ENCODE data around the gene MINDY1.

Gene MINDY1, protein sequence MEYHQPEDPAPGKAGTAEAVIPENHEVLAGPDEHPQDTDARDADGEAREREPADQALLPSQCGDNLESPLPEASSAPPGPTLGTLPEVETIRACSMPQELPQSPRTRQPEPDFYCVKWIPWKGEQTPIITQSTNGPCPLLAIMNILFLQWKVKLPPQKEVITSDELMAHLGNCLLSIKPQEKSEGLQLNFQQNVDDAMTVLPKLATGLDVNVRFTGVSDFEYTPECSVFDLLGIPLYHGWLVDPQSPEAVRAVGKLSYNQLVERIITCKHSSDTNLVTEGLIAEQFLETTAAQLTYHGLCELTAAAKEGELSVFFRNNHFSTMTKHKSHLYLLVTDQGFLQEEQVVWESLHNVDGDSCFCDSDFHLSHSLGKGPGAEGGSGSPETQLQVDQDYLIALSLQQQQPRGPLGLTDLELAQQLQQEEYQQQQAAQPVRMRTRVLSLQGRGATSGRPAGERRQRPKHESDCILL

GRCh38 chr1:151006327-151007052, at the start of gene MINDY1:
Gene MINDY1 (minus strand): TSS chr1:151006902. CDS start chr1:151002617, 4,285 bp downstream.
- no peaks in the 10 kb centered on the region for H3K9me3 ChIP-seq (ENCODE audit: control insufficient read depth, insufficient read depth, low read length)
- H3K27ac ChIP-seq (ENCODE audit: low read depth, low read length), result peak within 1 kb of the TSS; percentile 88
- H3K36me3 ChIP-seq (ENCODE audit: control insufficient read depth, insufficient read depth, low read length), result no peaks in the 10 kb centered on the region; the same call in 1 of the 2 replicates
- H3K4me3 ChIP-seq (ENCODE audit: low read depth, low read length), result peak within 1 kb of the TSS; percentile 57
- peaks cover 22% of the 10 kb centered on the region for H3K4me1 ChIP-seq (ENCODE audit: control insufficient read depth, insufficient read depth, low read length)
- no peaks in the 10 kb centered on the region for H3K27me3 ChIP-seq (ENCODE audit: control insufficient read depth, insufficient read depth, low read length)
- H3K9ac ChIP-seq (ENCODE audit: low read depth, low read length), result peak within 1 kb of the TSS; percentile 45

GRCh38 chr1:151056149-151056548, 49.4 kb upstream of the MINDY1 start:
- Histone ChIP-seq H3K9me3 (ENCODE audit: control insufficient read depth, insufficient read depth, low read length) (no peaks in the 10 kb centered on the region), H3K4me3 (ENCODE audit: low read depth, low read length) (no peak overlapping the region), H3K4me1 (ENCODE audit: control insufficient read depth, insufficient read depth, low read length) (peaks cover 13% of the 10 kb centered on the region), H3K27ac (ENCODE audit: low read depth, low read length) (no peak overlapping the region), H3K9ac (ENCODE audit: low read depth, low read length) (no peak overlapping the region; the same call in 1 of the 2 replicates), H3K36me3 (ENCODE audit: control insufficient read depth, insufficient read depth, low read length) (peaks cover 57% of the 10 kb centered on the region), H3K27me3 (ENCODE audit: control insufficient read depth, insufficient read depth, low read length) (no peaks in the 10 kb centered on the region)

DNA sequence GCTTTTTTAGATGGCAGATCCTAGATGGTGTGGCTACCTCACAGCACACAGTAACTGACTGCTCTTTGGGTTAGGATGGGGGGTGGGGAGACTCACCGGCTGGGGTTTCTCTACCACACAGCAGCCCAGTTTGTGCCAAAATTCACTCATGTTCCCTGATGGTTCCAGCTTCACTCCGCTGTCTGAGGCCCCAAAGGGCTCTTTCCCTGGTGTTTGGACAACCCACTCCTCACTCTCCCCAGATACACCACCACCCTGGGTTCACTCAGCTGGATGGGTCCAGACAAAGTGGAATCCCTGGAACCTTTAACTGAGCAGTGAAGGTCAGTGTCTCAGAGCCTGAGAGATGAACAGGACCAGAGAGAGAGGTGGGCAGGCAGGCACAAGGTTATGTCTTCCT, 48.9 kb upstream of the MINDY1 start:
- no peaks in the 10 kb centered on the region for H3K9me3 ChIP-seq (ENCODE audit: control insufficient read depth, insufficient read depth, low read length)
- no peak overlapping the region for H3K4me3 ChIP-seq (ENCODE audit: low read depth, low read length)
- no peak overlapping the region for H3K9ac ChIP-seq (ENCODE audit: low read depth, low read length)
- no peak overlapping the region for H3K27ac ChIP-seq (ENCODE audit: low read depth, low read length)
- no peaks in the 10 kb centered on the region for H3K27me3 ChIP-seq (ENCODE audit: control insufficient read depth, insufficient read depth, low read length)
- H3K4me1 ChIP-seq (ENCODE audit: control insufficient read depth, insufficient read depth, low read length), result peaks cover 13% of the 10 kb centered on the region
- peaks cover 62% of the 10 kb centered on the region for H3K36me3 ChIP-seq (ENCODE audit: control insufficient read depth, insufficient read depth, low read length)

DNA sequence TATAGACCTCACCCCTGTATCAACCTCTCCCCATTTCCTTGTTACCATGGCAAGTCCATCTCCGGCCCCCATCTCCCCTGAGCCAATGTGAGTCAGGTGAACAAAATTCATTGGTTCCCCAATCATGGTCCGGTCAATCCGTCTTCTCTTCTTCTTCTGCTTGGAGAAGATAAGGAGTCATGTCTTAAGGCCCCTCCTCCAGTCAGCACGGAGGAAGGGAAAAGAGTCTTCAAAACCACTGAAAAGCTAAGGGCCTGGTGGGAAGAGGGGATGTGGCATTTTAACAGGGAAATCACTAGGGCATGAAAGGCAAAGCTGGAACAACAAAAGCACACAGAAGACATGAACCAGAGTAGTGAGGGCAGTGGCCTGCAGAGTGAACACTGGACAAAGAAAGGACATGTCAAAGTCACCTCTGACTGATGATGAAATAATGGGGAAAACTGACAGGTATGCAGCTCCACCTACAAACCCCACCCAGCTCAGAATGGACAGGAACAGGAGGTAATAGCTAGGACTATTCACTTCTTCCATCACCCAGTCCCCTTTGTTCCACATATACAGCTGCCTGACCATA, 48.4 kb upstream of the MINDY1 start:
- peaks cover 13% of the 10 kb centered on the region for H3K4me1 ChIP-seq (ENCODE audit: control insufficient read depth, insufficient read depth, low read length)
- no peaks in the 10 kb centered on the region for H3K27me3 ChIP-seq (ENCODE audit: control insufficient read depth, insufficient read depth, low read length)
- no peaks in the 10 kb centered on the region for H3K9me3 ChIP-seq (ENCODE audit: control insufficient read depth, insufficient read depth, low read length)
- no peak overlapping the region for H3K27ac ChIP-seq (ENCODE audit: low read depth, low read length)
- no peak overlapping the region for H3K9ac ChIP-seq (ENCODE audit: low read depth, low read length)
- H3K4me3 ChIP-seq (ENCODE audit: low read depth, low read length), result no peak overlapping the region
- H3K36me3 ChIP-seq (ENCODE audit: control insufficient read depth, insufficient read depth, low read length), result peaks cover 68% of the 10 kb centered on the region

- no peaks in the 10 kb centered on the region for H3K27me3 ChIP-seq (ENCODE audit: control insufficient read depth, insufficient read depth, low read length)
- H3K27ac ChIP-seq (ENCODE audit: low read depth, low read length), result no peak overlapping the region
- H3K9ac ChIP-seq (ENCODE audit: low read depth, low read length), result no peak overlapping the region
- H3K9me3 ChIP-seq (ENCODE audit: control insufficient read depth, insufficient read depth, low read length), result no peaks in the 10 kb centered on the region
- no peak overlapping the region for H3K4me3 ChIP-seq (ENCODE audit: low read depth, low read length)
- peaks cover 64% of the 10 kb centered on the region for H3K36me3 ChIP-seq (ENCODE audit: control insufficient read depth, insufficient read depth, low read length)
- peaks cover 1% of the 10 kb centered on the region; the same call in 1 of the 2 replicates for H3K4me1 ChIP-seq (ENCODE audit: control insufficient read depth, insufficient read depth, low read length)
Observed at GRCh38 chr1:151051356-151052009, 44.8 kb upstream of the MINDY1 start.

DNA sequence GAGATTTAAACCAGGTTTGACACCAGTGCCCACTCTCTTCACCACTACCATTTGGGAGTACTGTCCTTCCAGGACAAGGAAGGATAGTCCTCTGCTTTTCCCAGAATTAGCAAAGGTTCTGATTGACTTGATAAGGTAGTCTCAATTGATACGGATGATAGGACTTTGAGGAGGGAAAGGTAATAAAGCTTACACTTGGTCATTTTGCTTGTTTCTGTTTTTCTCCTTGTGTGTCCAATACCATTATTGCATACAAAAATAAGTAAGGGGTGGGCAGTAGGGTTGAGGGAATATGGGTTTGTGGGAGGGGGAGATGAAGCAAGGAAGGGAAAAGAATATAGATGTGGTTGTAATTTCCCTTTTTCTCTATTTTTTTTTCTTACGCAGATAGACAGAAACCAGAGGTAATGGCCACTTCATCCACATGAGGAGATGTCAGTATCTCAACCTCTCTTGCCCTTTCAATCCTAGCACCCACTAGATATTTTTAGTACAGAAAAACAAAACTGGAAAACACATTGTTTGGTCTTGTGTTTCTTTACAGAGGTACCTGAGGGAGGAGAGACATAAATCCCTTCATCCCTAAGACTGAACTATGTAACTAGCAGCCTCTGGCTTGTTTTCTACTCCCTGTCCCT, 43.5 kb upstream of the MINDY1 start:
- Histone ChIP-seq H3K4me1 (ENCODE audit: control insufficient read depth, insufficient read depth, low read length) (no peaks in the 10 kb centered on the region; the same call in 1 of the 2 replicates), H3K9ac (ENCODE audit: low read depth, low read length) (no peak overlapping the region), H3K27ac (ENCODE audit: low read depth, low read length) (no peak overlapping the region), H3K4me3 (ENCODE audit: low read depth, low read length) (no peak overlapping the region), H3K36me3 (ENCODE audit: control insufficient read depth, insufficient read depth, low read length) (peaks cover 51% of the 10 kb centered on the region), H3K27me3 (ENCODE audit: control insufficient read depth, insufficient read depth, low read length) (no peaks in the 10 kb centered on the region), H3K9me3 (ENCODE audit: control insufficient read depth, insufficient read depth, low read length) (no peaks in the 10 kb centered on the region)

- H3K27me3 ChIP-seq (ENCODE audit: control insufficient read depth, insufficient read depth, low read length), result no peaks in the 10 kb centered on the region
- H3K4me1 ChIP-seq (ENCODE audit: control insufficient read depth, insufficient read depth, low read length), result no peaks in the 10 kb centered on the region; the same call in 1 of the 2 replicates
- no peak overlapping the region for H3K27ac ChIP-seq (ENCODE audit: low read depth, low read length)
- peaks cover 44% of the 10 kb centered on the region for H3K36me3 ChIP-seq (ENCODE audit: control insufficient read depth, insufficient read depth, low read length)
- no peak overlapping the region for H3K9ac ChIP-seq (ENCODE audit: low read depth, low read length)
- no peak overlapping the region for H3K4me3 ChIP-seq (ENCODE audit: low read depth, low read length)
- H3K9me3 ChIP-seq (ENCODE audit: control insufficient read depth, insufficient read depth, low read length), result no peaks in the 10 kb centered on the region
Observed at GRCh38 chr1:151049458-151049857, 42.8 kb upstream of the MINDY1 start.

DNA sequence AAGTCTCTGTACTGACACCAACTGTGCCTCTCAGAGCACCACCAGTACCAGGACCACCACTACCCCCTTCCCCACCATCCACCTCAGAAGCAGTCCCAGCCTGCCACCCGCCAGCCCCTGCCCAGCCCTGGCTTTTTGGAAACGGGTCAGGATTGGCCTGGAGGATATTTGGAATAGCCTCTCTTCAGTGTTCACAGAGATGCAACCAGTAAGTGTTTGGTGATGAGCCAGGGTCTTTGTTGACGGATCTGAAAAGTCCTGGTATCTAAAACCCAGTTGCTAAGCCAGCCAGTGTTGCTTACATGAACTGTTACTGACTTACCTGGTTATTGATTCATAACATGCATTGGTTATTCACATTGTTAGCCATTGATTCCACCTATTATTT, 41.9 kb upstream of the MINDY1 start:
- peaks cover 36% of the 10 kb centered on the region for H3K36me3 ChIP-seq (ENCODE audit: control insufficient read depth, insufficient read depth, low read length)
- H3K9ac ChIP-seq (ENCODE audit: low read depth, low read length), result no peak overlapping the region
- H3K27ac ChIP-seq (ENCODE audit: low read depth, low read length), result no peak overlapping the region
- no peaks in the 10 kb centered on the region for H3K9me3 ChIP-seq (ENCODE audit: control insufficient read depth, insufficient read depth, low read length)
- H3K27me3 ChIP-seq (ENCODE audit: control insufficient read depth, insufficient read depth, low read length), result no peaks in the 10 kb centered on the region
- H3K4me1 ChIP-seq (ENCODE audit: control insufficient read depth, insufficient read depth, low read length), result no peaks in the 10 kb centered on the region; the same call in 1 of the 2 replicates
- H3K4me3 ChIP-seq (ENCODE audit: low read depth, low read length), result peak overlapping the region; percentile 86

DNA sequence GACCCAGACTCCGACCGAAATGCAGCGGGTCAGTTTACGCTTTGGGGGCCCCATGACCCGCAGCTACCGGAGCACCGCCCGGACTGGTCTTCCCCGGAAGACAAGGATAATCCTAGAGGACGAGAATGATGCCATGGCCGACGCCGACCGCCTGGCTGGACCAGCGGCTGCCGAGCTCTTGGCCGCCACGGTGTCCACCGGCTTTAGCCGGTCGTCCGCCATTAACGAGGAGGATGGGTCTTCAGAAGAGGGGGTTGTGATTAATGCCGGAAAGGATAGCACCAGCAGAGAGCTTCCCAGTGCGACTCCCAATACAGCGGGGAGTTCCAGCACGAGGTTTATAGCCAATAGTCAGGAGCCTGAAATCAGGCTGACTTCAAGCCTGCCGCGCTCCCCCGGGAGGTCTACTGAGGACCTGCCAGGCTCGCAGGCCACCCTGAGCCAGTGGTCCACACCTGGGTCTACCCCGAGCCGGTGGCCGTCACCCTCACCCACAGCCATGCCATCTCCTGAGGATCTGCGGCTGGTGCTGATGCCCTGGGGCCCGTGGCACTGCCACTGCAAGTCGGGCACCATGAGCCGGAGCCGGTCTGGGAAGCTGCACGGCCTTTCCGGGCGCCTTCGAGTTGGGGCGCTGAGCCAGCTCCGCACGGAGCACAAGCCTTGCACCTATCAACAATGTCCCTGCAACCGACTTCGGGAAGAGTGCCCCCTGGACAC, 41.4 kb upstream of the MINDY1 start:
- no peaks in the 10 kb centered on the region; the same call in 1 of the 2 replicates for H3K4me1 ChIP-seq (ENCODE audit: control insufficient read depth, insufficient read depth, low read length)
- peak overlapping the region; percentile 86 for H3K4me3 ChIP-seq (ENCODE audit: low read depth, low read length)
- peak overlapping the region; percentile 87 for H3K27ac ChIP-seq (ENCODE audit: low read depth, low read length)
- no peaks in the 10 kb centered on the region for H3K9me3 ChIP-seq (ENCODE audit: control insufficient read depth, insufficient read depth, low read length)
- H3K27me3 ChIP-seq (ENCODE audit: control insufficient read depth, insufficient read depth, low read length), result no peaks in the 10 kb centered on the region
- peaks cover 30% of the 10 kb centered on the region for H3K36me3 ChIP-seq (ENCODE audit: control insufficient read depth, insufficient read depth, low read length)
- peak overlapping the region; percentile 92 for H3K9ac ChIP-seq (ENCODE audit: low read depth, low read length)

DNA sequence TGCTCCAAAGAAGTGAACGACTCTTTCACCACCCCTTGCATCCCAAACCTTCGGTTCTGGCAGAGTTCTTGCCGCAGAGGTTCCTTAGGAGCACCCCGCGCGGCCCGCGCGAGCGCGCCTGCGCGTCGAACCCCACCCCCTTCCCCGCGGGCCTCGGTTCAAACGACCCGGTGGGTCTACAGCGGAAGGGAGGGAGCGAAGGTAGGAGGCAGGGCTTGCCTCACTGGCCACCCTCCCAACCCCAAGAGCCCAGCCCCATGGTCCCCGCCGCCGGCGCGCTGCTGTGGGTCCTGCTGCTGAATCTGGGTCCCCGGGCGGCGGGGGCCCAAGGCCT, 40.9 kb upstream of the MINDY1 start, which contains the start of gene C1orf56:
Gene C1orf56, plus strand, starts transcription at position 161 of the 334 bp plus-strand sequence. Its CDS starts 97 bp downstream, at position 258.
- H3K27me3 ChIP-seq (ENCODE audit: control insufficient read depth, insufficient read depth, low read length), result no peaks in the 10 kb centered on the region
- H3K27ac ChIP-seq (ENCODE audit: low read depth, low read length), result peak within 1 kb of the TSS; percentile 87

More for the DNA sequence above, 40.9 kb upstream of the MINDY1 start, which contains the start of gene C1orf56:
- no peaks in the 10 kb centered on the region for H3K9me3 ChIP-seq (ENCODE audit: control insufficient read depth, insufficient read depth, low read length)
- peak within 1 kb of the TSS; percentile 92 for H3K9ac ChIP-seq (ENCODE audit: low read depth, low read length)
- peaks cover 25% of the 10 kb centered on the region for H3K36me3 ChIP-seq (ENCODE audit: control insufficient read depth, insufficient read depth, low read length)
- peak within 1 kb of the TSS; percentile 86 for H3K4me3 ChIP-seq (ENCODE audit: low read depth, low read length)
- no peaks in the 10 kb centered on the region; the same call in 1 of the 2 replicates for H3K4me1 ChIP-seq (ENCODE audit: control insufficient read depth, insufficient read depth, low read length)
